ENCODE measurements around the gene MICAL2.

The MICAL2 gene

DNA sequence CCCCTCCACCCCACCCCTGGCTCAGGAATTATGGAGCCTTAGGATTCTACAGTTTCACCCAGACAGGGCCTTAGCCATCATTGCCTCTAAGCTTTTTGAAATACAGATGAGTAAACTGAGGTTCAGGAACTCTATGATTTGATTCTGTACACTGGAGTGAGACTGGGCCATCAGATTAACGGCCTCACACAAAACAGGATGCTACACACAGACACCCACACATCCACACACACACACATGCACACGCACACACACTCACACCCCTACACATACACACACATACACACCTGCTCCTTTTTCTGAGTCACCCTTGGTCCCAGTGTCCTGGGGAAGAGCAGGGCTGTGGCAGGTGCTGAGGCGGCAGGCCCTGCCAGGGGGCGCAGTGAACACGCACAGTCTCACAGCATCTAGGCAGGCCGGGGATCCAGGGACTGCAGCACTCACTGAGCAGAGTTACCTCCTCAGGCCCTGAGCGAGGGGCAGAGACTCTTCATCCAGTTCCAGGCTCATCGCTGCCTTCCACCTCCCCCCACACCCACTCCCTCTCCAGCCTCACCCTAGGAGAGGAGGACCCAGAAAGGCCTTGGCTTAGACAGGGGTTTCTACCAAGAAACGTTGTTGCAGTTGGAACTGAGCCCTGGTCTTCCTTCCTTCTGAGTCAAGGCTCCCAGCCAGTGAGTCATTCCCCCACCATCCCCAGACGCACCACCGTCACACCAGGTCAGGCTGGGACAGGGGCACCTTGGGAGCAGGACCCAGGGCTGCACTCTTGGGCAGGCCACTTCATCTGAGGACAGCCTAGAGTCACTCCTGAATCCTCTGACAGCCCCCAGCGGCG, 177.2 kb downstream of the MICAL2 start (continued):
- no peak for TF ChIP-seq ZNF138 (tag by site-specific recombination; IDR thresholded peaks at IDR 0.05; ENCODE audit: borderline replicate concordance)
- TF ChIP-seq, protein P1, sequence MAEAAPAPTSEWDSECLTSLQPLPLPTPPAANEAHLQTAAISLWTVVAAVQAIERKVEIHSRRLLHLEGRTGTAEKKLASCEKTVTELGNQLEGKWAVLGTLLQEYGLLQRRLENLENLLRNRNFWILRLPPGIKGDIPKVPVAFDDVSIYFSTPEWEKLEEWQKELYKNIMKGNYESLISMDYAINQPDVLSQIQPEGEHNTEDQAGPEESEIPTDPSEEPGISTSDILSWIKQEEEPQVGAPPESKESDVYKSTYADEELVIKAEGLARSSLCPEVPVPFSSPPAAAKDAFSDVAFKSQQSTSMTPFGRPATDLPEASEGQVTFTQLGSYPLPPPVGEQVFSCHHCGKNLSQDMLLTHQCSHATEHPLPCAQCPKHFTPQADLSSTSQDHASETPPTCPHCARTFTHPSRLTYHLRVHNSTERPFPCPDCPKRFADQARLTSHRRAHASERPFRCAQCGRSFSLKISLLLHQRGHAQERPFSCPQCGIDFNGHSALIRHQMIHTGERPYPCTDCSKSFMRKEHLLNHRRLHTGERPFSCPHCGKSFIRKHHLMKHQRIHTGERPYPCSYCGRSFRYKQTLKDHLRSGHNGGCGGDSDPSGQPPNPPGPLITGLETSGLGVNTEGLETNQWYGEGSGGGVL (tag by site-specific recombination; IDR thresholded peaks at IDR 0.05) = peak; percentile 64; the same call in 1 of the 2 replicates
- TF ChIP-seq ZIC2 (tag by site-specific recombination; IDR thresholded peaks at IDR 0.05) = no peak
- peak; percentile 73; the same call in 1 of the 2 replicates for TF ChIP-seq EGR2 (tag by site-specific recombination; IDR thresholded peaks at IDR 0.05; ENCODE audit: low read depth)
- TF ChIP-seq, protein P2, sequence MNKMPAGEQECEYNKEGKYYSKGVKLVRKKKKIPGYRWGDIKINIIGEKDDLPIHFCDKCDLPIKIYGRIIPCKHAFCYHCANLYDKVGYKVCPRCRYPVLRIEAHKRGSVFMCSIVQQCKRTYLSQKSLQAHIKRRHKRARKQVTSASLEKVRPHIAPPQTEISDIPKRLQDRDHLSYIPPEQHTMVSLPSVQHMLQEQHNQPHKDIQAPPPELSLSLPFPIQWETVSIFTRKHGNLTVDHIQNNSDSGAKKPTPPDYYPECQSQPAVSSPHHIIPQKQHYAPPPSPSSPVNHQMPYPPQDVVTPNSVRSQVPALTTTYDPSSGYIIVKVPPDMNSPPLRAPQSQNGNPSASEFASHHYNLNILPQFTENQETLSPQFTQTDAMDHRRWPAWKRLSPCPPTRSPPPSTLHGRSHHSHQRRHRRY (tag by site-specific recombination; IDR thresholded peaks at IDR 0.05) = no peak
- peak; percentile 44; the same call in 1 of the 2 replicates for TF ChIP-seq ZBTB48 (tag by site-specific recombination; IDR thresholded peaks at IDR 0.05)
- TF ChIP-seq ZNF24 (tag by site-specific recombination; IDR thresholded peaks at IDR 0.05) = no peak
- TF ChIP-seq ZNF529 (tag by site-specific recombination; IDR thresholded peaks at IDR 0.05; ENCODE audit: insufficient replicate concordance) = no peak
- no peak for TF ChIP-seq OSR2 (tag by site-specific recombination; IDR thresholded peaks at IDR 0.05)
- no peak for TF ChIP-seq ZNF596 (tag by site-specific recombination; IDR thresholded peaks at IDR 0.05)
- TF ChIP-seq, protein P3, sequence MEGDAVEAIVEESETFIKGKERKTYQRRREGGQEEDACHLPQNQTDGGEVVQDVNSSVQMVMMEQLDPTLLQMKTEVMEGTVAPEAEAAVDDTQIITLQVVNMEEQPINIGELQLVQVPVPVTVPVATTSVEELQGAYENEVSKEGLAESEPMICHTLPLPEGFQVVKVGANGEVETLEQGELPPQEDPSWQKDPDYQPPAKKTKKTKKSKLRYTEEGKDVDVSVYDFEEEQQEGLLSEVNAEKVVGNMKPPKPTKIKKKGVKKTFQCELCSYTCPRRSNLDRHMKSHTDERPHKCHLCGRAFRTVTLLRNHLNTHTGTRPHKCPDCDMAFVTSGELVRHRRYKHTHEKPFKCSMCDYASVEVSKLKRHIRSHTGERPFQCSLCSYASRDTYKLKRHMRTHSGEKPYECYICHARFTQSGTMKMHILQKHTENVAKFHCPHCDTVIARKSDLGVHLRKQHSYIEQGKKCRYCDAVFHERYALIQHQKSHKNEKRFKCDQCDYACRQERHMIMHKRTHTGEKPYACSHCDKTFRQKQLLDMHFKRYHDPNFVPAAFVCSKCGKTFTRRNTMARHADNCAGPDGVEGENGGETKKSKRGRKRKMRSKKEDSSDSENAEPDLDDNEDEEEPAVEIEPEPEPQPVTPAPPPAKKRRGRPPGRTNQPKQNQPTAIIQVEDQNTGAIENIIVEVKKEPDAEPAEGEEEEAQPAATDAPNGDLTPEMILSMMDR (tag by site-specific recombination; IDR thresholded peaks at IDR 0.05) = peak; percentile 74
- TF ChIP-seq ZNF174 (tag by site-specific recombination; IDR thresholded peaks at IDR 0.05) = no peak
- TF ChIP-seq SCRT1 (tag by site-specific recombination; IDR thresholded peaks at IDR 0.05; ENCODE audit: borderline replicate concordance) = no peak
- TF ChIP-seq ZNF335 (tag by site-specific recombination; conservative IDR thresholded peaks at IDR 0.05) = peak; percentile 46; the same call in 1 of the 2 replicates
- no peak for TF ChIP-seq TRIM28 (IDR thresholded peaks at IDR 0.05; ENCODE audit: borderline replicate concordance, low read length)
- TF ChIP-seq WT1 (tag by site-specific recombination; IDR thresholded peaks at IDR 0.05) = no peak
- TF ChIP-seq, protein P4, sequence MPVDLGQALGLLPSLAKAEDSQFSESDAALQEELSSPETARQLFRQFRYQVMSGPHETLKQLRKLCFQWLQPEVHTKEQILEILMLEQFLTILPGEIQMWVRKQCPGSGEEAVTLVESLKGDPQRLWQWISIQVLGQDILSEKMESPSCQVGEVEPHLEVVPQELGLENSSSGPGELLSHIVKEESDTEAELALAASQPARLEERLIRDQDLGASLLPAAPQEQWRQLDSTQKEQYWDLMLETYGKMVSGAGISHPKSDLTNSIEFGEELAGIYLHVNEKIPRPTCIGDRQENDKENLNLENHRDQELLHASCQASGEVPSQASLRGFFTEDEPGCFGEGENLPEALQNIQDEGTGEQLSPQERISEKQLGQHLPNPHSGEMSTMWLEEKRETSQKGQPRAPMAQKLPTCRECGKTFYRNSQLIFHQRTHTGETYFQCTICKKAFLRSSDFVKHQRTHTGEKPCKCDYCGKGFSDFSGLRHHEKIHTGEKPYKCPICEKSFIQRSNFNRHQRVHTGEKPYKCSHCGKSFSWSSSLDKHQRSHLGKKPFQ (tag by site-specific recombination; IDR thresholded peaks at IDR 0.05) = no peak
- no peak for TF ChIP-seq ZNF623 (tag by site-specific recombination; IDR thresholded peaks at IDR 0.05)
- no peak for TF ChIP-seq ZNF19 (tag by site-specific recombination; IDR thresholded peaks at IDR 0.05; ENCODE audit: low read depth)
- no peak for TF ChIP-seq ZFP41 (tag by site-specific recombination; IDR thresholded peaks at IDR 0.05; ENCODE audit: borderline replicate concordance)
- no peak for TF ChIP-seq ZNF792 (tag by site-specific recombination; IDR thresholded peaks at IDR 0.05)
- TF ChIP-seq, protein P5, sequence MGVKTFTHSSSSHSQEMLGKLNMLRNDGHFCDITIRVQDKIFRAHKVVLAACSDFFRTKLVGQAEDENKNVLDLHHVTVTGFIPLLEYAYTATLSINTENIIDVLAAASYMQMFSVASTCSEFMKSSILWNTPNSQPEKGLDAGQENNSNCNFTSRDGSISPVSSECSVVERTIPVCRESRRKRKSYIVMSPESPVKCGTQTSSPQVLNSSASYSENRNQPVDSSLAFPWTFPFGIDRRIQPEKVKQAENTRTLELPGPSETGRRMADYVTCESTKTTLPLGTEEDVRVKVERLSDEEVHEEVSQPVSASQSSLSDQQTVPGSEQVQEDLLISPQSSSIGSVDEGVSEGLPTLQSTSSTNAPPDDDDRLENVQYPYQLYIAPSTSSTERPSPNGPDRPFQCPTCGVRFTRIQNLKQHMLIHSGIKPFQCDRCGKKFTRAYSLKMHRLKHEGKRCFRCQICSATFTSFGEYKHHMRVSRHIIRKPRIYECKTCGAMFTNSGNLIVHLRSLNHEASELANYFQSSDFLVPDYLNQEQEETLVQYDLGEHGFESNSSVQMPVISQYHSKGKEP (tag by site-specific recombination; IDR thresholded peaks at IDR 0.05) = no peak
- no peak for TF ChIP-seq ZNF701 (tag by site-specific recombination; IDR thresholded peaks at IDR 0.05)
- TF ChIP-seq ZNF433 (tag by site-specific recombination; IDR thresholded peaks at IDR 0.05; ENCODE audit: low read depth) = no peak
- no peak for TF ChIP-seq ZFP3 (tag by site-specific recombination; IDR thresholded peaks at IDR 0.05; ENCODE audit: low read depth)
- no peak for TF ChIP-seq ZNF239 (tag by site-specific recombination; IDR thresholded peaks at IDR 0.05)
- TF ChIP-seq, protein P6, sequence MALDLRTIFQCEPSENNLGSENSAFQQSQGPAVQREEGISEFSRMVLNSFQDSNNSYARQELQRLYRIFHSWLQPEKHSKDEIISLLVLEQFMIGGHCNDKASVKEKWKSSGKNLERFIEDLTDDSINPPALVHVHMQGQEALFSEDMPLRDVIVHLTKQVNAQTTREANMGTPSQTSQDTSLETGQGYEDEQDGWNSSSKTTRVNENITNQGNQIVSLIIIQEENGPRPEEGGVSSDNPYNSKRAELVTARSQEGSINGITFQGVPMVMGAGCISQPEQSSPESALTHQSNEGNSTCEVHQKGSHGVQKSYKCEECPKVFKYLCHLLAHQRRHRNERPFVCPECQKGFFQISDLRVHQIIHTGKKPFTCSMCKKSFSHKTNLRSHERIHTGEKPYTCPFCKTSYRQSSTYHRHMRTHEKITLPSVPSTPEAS (tag by site-specific recombination; IDR thresholded peaks at IDR 0.05) = peak; percentile 86
- TF ChIP-seq, protein P7, sequence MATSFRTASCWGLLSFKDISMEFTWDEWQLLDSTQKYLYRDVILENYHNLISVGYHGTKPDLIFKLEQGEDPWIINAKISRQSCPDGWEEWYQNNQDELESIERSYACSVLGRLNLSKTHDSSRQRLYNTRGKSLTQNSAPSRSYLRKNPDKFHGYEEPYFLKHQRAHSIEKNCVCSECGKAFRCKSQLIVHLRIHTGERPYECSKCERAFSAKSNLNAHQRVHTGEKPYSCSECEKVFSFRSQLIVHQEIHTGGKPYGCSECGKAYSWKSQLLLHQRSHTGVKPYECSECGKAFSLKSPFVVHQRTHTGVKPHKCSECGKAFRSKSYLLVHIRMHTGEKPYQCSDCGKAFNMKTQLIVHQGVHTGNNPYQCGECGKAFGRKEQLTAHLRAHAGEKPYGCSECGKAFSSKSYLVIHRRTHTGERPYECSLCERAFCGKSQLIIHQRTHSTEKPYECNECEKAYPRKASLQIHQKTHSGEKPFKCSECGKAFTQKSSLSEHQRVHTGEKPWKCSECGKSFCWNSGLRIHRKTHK (tag by site-specific recombination; IDR thresholded peaks at IDR 0.05) = no peak

Measured in HEK293 (cell line).